HG03565 (cell line): ENCODE measurements around the gene NXPH3.

Source experiments
- ATAC-seq: cut with Tn5 transposase; IDR thresholded peaks from one replicate; pipeline ENCODE4 v1.9.1; 2021; ENCODE audit warnings: mild to moderate bottlenecking, moderate library complexity; ENCODE audit not compliant: unreplicated experiment

Gene NXPH3

DNA sequence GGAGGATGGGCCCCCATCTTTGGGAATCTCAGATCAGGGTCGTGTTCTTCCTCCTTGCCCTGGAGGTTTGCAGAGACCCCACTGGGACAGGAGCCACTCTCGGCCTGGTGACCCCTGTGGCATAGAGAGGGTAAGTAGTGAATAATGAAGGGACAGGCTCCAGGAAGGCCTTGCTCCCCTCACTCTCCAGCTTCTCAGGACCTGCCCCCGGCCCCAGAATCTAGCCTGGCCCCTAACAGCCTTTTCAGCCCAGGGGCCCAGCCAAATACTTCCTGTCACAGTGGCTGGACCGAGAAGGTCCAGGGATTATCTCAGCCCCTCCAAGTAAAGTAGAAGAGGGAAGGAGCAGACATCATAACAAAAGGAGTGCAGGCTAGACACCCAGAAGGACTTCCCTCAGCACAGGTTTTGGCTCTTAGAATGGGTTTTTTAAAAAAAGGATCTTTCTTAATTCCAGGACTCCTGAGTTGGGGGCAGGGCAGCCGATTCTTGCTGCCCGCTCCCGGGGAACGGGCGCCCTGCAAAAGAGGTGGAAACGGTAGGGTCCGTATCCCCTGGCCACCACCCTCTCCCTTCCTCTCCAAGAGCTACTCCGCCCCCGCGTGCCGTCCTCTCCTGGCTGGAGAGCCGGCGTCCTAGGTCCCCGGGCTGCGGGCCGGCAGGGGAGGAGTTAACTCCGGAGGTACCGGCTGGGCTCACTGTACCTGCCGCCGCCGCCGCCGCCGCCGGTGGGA lies 559 bp upstream of the NXPH3 start:
- ATAC-seq: no peak

- ATAC-seq: no peak
These were observed 631 bp downstream of the NXPH3 start for GRCh38 chr17:49576088-49576916.

DNA sequence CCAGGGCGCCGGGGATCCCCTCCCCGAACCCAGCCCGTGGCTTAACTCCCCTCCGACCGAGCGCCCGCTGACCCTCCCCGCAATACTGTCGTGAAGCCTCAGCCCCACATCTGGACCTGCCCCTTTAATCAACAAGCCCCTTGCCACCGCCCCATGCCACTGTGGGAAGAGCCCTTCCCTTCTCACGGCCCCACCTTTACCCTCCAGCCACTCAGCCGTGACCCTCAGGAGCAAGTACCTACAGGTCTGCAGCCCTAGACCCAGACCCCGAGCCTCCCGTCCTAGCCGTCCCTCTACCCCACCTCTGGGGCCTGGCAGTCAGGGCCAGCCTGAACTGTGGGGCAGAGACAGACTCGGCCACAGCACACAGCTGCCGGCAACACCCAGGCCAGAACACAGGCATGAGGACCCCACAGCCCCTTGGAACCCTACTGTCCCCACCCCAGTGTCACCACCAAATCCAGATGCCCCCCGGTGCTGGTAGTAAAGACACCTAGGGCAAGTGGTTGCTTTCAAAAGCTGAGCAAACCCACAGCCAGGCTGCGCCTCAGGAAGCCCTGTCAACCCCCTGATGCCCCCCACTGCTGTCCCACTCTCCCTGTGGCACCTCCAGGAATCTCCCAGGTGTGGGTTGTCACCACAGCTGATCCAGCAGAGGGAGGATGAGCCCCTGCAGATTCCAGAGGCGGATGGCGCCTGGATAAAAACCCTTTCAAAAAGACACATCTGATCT lies 1.4 kb downstream of the NXPH3 start:
- ATAC-seq: no peak

DNA sequence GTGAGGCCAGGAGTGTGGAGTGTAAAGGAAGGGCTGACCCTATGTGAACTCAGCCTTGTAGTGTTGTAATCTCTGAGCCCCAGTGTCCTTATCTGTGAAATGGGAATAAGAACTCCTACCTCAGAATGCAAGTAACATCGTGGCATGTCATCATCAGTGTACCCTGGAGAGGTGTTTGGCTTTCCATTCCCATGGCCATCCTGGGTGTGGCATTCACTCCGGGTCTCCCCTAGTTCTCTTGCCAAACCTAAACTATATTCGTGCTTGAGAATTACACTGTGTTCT lies 1.9 kb downstream of the NXPH3 start:
- ATAC-seq: no peak

DNA sequence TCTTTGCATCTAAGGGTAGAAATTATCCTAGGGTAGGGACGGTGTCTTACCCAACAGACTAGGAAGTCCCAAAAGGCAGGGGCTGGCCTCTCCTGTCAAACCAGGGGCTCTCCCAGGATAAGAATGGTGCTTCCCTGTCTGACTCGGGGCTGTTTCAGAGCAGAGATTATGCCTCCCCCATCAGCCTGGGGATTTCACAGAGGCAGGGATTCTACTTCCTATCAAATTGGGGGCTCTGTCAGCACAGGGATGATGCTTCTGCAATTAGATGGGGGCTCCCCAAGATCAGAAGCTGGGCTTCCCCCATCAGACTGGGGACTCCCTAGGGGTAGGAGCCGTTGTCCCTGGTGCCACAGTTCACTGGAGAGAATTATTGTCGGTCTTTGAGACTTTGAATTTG lies 2.3 kb downstream of the NXPH3 start:
- ATAC-seq: no peak

- ATAC-seq: no peak
These were observed 2.7 kb downstream of the NXPH3 start for GRCh38 chr17:49578414-49578813.

- ATAC-seq: no peak
These were observed 3.4 kb downstream of the NXPH3 start for GRCh38 chr17:49578952-49579500.

GRCh38 chr17:49579522-49579921 lies 3.9 kb downstream of the NXPH3 start:
- no peak for ATAC-seq

- ATAC-seq: no peak
These were observed 4.5 kb downstream of the NXPH3 start for GRCh38 chr17:49580055-49580721.

- no peak for ATAC-seq
These were observed 5.4 kb downstream of the NXPH3 start for GRCh38 chr17:49580981-49581647.

GRCh38 chr17:49581648-49581998 lies 6.0 kb downstream of the NXPH3 start:
- ATAC-seq: no peak

GRCh38 chr17:49582055-49582722 lies 6.5 kb downstream of the NXPH3 start:
- no peak for ATAC-seq

DNA sequence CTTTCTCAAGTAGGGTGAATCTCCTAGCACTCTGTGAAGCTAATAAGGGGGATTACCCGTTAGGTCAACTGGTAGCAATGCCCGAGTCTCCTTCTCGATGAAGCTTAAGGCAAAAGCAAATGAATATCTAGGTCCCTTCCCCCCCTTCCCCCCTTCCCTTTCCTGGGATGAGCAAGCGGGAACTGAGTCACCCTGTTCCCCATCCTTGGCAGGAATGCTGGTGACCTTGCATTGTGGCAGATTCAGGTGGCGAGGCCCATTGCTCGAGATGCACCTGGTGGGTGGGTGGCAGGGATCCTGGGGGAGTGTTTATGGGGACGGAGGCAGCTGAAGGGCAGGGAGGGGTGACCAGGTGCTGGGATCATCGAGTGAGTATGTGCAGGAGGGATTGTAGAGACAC lies 7.1 kb downstream of the NXPH3 start:
- no peak for ATAC-seq

GRCh38 chr17:49583226-49583625 lies 7.6 kb downstream of the NXPH3 start:
- ATAC-seq: no peak

DNA sequence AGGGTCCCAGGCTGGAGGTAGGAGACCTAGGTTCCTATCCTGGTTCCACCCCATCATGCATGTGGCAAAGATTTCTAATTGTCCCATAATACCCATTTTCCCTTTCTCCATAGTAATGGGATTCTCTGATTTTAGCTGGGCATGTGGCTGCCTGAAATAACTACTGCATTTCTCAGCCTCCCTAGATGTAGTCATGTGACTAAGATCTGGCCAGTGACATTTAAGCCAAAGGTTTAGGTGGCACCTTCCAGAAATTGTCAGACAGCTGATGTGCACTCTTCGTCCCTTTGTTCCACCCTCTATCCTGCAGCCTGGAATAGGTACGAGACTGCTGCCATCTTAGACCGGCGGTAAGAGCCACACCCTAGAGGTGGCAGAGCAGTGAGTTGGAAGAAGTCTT lies 8.2 kb downstream of the NXPH3 start:
- no peak for ATAC-seq

- ATAC-seq: no peak
These were observed 9.9 kb downstream of the NXPH3 start for GRCh38 chr17:49585422-49586027.

DNA sequence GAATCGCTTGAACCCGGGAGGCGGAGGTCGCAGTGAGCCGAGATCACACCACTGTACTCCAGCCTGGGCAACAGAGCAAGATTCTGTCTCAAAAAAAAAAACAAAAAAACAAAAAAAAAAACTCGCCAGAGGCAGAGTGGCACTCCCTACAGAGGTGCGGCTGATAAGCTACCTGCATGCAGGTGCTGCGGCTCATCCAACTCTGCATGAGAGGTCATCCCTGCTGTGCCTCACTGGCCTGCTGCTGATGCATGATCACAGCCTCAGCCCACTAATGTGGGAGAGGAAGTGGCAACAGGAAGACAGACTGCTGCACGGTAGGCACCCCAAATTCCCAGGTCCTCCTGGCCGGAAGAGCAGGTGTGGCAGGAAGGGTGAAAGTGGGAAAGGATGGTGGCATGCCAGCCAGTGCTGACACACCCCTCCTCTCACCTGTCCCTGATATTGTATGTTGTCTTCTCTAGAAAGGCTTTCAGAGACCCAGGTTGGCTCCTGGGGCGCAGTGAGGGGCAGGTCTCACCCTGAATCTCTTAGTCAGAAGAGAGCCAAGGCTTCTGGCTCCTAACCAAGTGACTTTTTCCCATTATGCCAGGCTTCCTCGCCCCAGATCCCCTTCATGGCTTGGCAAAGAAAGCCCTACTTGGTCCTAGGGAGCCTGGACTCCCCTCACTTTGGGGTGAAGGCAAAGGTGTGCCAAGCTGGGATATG lies 11.8 kb downstream of the NXPH3 start:
- no peak for ATAC-seq

GRCh38 chr17:49588312-49588711 lies 12.6 kb downstream of the NXPH3 start:
- ATAC-seq: no peak
